Transverse colon (tissue), 4 donors: ENCODE results near the gene SREK1IP1. TPM values are rescaled to one million over a fixed set of nuclear protein-coding genes. Genes with fewer than 3 reads are reported as not detected.

ENCODE experiments used
- DNase-seq: peaks from one replicate; pipeline ENCODE4 v3.0.0-alpha.2; 2019
- H3K27ac ChIP-seq, 4 donors: fragments of 200-600 bp; sonication (generic); 2 replicates each; pipeline ENCODE4 v1.5.1; 2016 to 2018; ENCODE audit warnings: inconsistent platforms in 4 of 4
- H3K27me3 ChIP-seq: fragments of 200-600 bp; sonication (generic); 2 replicates; pipeline ENCODE4 v1.5.1; 2017; ENCODE audit warnings: inconsistent platforms
- H3K36me3 ChIP-seq, 4 donors: fragments of 200-600 bp; sonication (generic); 2 replicates each; pipeline ENCODE4 v1.5.1; 2017 to 2019; ENCODE audit warnings: inconsistent platforms in 4 of 4
- H3K4me1 ChIP-seq, 4 donors: fragments of 200-600 bp; sonication (generic); 2 replicates each; pipeline ENCODE4 v1.5.1; 2017 to 2020; ENCODE audit warnings: inconsistent platforms in 4 of 4
- H3K4me3 ChIP-seq, 4 donors: fragments of 200-600 bp; sonication (generic); 1 replicate in 1 of 4; 2 replicates in 3 of 4; pipeline versions ENCODE4 v1.5.1 to v1.6.1; 2017 to 2019; ENCODE audit warnings: inconsistent platforms in 4 of 4
- H3K9me3 ChIP-seq, 2 donors: fragments of 200-600 bp; sonication (generic); 2 replicates each; pipeline ENCODE4 v1.5.1; 2017 to 2019; ENCODE audit warnings: inconsistent platforms in 2 of 2
- EP300 ChIP-seq: sonication (generic); formaldehyde crosslinking; IDR thresholded peaks from one replicate; pipeline ENCODE4 v1.6.1; 2017; ENCODE audit warnings: antibody characterized with exemption, low read depth
- POLR2A ChIP-seq: fragments of 450-650 bp; IDR thresholded peaks from one replicate; pipeline ENCODE4 v1.6.1; 2016; ENCODE audit warnings: antibody characterized with exemption, mild to moderate bottlenecking, moderate library complexity
- POLR2AphosphoS5 ChIP-seq, 3 donors: sonication (generic); formaldehyde crosslinking; IDR thresholded peaks; one replicate each; pipeline ENCODE4 v1.6.1; 2016; ENCODE audit warnings: antibody characterized with exemption in 3 of 3
- WGBS, 2 donors: methylation state at CpG; one replicate each; pipeline ENCODE4 v1.1.5; 2018; ENCODE audit warnings: low coverage in 1 of 2; 5-methylcytosine and 5-hydroxymethylcytosine counted together
- in situ Hi-C, 4 donors: fragments of 200-750 bp; cut with MboI; loops; one replicate each; pipeline versions ENCODE4 v1.15.0 to v1.15.1; 2017; ENCODE audit warnings: low sequenced_read_pairs in 3 of 4, low pct_ligation_motif_present in 1 of 4, low pct_unique_long_range_greater_than_20kb in 1 of 4
- intact Hi-C: fragments of 100-400 bp; cut with DNase I; formaldehyde crosslinking; loops from one replicate; pipeline ENCODE4 v1.15.1; 2023; ENCODE audit warnings: low total_unique reads
- total RNA-seq, 4 donors: library from RNA; depleted of rRNA; stranded (reverse); fragments of >200 nt; gene quantifications; one replicate each; pipeline ENCODE4 v1.1.0, GENCODE V29; 2016
- TF ChIP-seq, protein P1 (sequence below), 5 experiments: fragments of 200-600 bp in 3 of 5; fragments of 450-650 bp in 2 of 5; sonication (generic) in 3 of 5; IDR thresholded peaks; 1 replicate in 2 of 5; 2 replicates in 3 of 5; pipeline ENCODE4 v1.5.1; 2016 to 2017; ENCODE audit warnings: antibody characterized with exemption in 5 of 5, inconsistent platforms in 3 of 5, mild to moderate bottlenecking in 2 of 5, moderate library complexity in 1 of 5

SREK1IP1 gene
- total RNA-seq, 4 donors from 2014 or later = 4.0 to 14.1 (median 7.0) TPM

DNA sequence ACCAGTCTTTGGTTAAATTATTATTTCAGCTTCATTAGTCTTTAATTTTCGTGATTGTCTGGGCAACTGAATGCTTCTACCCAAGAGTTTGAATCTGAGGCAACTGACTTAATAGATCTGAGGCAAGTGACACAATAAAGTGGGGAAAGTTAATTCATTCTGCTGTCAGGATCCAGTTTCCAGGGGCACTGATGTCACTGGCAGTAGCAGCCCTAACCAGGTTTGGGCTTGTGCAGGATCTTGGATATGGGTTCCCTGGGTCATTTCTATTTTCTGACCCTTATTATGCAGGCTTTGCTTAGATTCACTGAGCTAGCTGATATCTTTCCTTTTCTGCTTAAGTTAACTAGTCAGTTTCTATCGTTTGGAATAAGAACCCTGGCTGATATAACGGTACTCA lies 9.6 kb downstream of the SREK1IP1 start:
- peaks cover 0 to 3% (median 0%) of the 10 kb centered on the region in 4 donors for H3K4me1 ChIP-seq

DNA sequence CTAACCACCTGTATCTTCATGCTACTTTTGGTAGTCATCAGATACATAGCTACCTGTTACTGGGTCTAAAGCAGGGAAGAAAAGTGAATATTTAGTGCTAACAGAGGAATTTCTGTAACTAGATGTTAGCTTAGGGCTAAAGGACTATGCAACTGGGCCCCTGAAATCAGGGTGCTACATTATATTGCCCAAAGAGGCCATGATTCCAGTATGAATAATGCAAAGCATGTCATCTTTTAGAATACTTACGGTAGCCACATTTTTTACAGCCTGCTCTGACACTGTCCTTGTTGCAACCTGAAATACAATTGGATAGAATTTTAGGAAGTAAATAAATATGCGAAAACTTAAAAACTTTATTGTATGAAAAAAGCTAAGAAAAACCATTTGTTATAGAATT lies 14.4 kb downstream of the SREK1IP1 start:
- TF ChIP-seq POLR2AphosphoS5 (IDR thresholded peaks at IDR 0.05) = no peak
- TF ChIP-seq EP300 = no peak
- no peak for TF ChIP-seq POLR2A
- TF ChIP-seq, protein P1, sequence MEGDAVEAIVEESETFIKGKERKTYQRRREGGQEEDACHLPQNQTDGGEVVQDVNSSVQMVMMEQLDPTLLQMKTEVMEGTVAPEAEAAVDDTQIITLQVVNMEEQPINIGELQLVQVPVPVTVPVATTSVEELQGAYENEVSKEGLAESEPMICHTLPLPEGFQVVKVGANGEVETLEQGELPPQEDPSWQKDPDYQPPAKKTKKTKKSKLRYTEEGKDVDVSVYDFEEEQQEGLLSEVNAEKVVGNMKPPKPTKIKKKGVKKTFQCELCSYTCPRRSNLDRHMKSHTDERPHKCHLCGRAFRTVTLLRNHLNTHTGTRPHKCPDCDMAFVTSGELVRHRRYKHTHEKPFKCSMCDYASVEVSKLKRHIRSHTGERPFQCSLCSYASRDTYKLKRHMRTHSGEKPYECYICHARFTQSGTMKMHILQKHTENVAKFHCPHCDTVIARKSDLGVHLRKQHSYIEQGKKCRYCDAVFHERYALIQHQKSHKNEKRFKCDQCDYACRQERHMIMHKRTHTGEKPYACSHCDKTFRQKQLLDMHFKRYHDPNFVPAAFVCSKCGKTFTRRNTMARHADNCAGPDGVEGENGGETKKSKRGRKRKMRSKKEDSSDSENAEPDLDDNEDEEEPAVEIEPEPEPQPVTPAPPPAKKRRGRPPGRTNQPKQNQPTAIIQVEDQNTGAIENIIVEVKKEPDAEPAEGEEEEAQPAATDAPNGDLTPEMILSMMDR (IDR thresholded peaks at IDR 0.05) = no peak
- H3K27ac ChIP-seq = no peak overlapping the region
- DNase-seq = no peak
- H3K9me3 ChIP-seq = no peaks in the 10 kb centered on the region
- in situ Hi-C loops (no loop called here), intact Hi-C loops (no loop called here)
- WGBS, 2 donors = 100% methylated on average over 2 of the region's 2 CpGs
- no peaks in the 10 kb centered on the region for H3K27me3 ChIP-seq
- H3K36me3 ChIP-seq = peaks cover 0 to 12% (median 5%) of the 10 kb centered on the region in 4 donors
- H3K4me1 ChIP-seq = no peaks in the 10 kb centered on the region
- H3K4me3 ChIP-seq = no peak overlapping the region

More for the DNA sequence above, 9.6 kb downstream of the SREK1IP1 start:
- DNase-seq = no peak
- intact Hi-C loops = no loop called here
- Histone ChIP-seq H3K9me3 (no peaks in the 10 kb centered on the region), H3K27me3 (no peaks in the 10 kb centered on the region), H3K4me3 (no peak overlapping the region), H3K27ac (no peak overlapping the region), H3K36me3 (peaks cover 0 to 4% (median 1%) of the 10 kb centered on the region in 4 donors)
- WGBS, 2 donors = 93 to 94% methylated on average over 3 of the region's 3 CpGs
- TF ChIP-seq POLR2A (no peak), EP300 (no peak), POLR2AphosphoS5 (IDR thresholded peaks at IDR 0.05) (no peak)
- TF ChIP-seq, protein P1 (IDR thresholded peaks at IDR 0.05) = no peak
- in situ Hi-C loops = no loop called here

DNA sequence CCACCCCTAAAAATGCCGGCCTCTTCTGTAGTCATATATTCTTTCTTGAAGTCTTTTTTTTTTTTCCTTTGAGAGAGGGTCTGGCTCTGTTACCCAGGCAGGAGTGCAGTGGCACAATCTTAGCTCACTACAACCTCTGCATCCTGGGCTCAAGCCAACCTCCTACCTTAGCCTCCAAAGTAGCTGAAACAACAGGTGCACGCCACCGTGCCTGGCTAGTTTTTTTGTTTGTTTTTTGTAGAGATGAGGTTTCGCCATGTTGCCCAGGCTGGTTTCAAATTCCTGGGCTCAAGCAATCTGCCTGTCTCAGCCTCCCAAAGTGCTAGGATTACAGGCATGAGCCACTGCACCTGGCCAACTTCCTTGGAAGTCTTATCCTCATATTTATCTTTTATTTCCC lies 19.1 kb downstream of the SREK1IP1 start:
- 97 to 100% methylated on average over 4 of the region's 4 CpGs for WGBS, 2 donors
- no peak overlapping the region for H3K27ac ChIP-seq
- H3K4me1 ChIP-seq = no peaks in the 10 kb centered on the region
- no peaks in the 10 kb centered on the region for H3K9me3 ChIP-seq
- no peak for DNase-seq
- intact Hi-C loops (no loop called here), in situ Hi-C loops (no loop called here)
- no peak for TF ChIP-seq EP300
- no peak for TF ChIP-seq POLR2A
- TF ChIP-seq, protein P1 (IDR thresholded peaks at IDR 0.05) = no peak
- TF ChIP-seq POLR2AphosphoS5 (IDR thresholded peaks at IDR 0.05) = no peak
- no peak overlapping the region for H3K4me3 ChIP-seq
- no peaks in the 10 kb centered on the region for H3K27me3 ChIP-seq
- H3K36me3 ChIP-seq = peaks cover 0 to 12% (median 3%) of the 10 kb centered on the region in 4 donors

DNA sequence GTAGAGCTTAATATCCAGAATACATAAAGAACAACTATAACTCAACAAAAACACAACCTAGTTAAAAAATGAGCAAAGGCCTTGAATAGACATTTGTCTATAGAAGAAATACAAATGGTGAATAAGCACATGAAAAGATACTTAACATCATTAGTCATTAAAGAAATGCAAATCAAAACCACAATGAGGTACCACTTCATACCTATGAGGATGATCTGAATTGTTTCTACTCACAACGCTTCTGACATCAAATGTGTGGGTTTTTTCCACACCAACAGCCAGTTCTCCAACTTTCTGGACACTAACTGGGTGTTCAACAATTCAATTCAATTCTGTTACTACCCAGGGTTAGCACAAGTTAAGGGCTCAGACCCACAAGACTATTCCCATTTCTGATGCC lies 22.0 kb downstream of the SREK1IP1 start:
- no peaks in the 10 kb centered on the region for H3K27me3 ChIP-seq
- H3K4me1 ChIP-seq = no peaks in the 10 kb centered on the region
- TF ChIP-seq POLR2A (no peak), EP300 (no peak), POLR2AphosphoS5 (IDR thresholded peaks at IDR 0.05) (no peak)
- TF ChIP-seq, protein P1 (IDR thresholded peaks at IDR 0.05) = no peak
- 95 to 100% methylated on average over 1 of the region's 1 CpG for WGBS, 2 donors
- intact Hi-C loops (no loop called here), in situ Hi-C loops (no loop called here)
- no peak overlapping the region for H3K27ac ChIP-seq
- H3K4me3 ChIP-seq = no peak overlapping the region
- H3K36me3 ChIP-seq = no peaks in the 10 kb centered on the region
- DNase-seq = no peak
- H3K9me3 ChIP-seq = no peaks in the 10 kb centered on the region
